ENCODE data around the gene PPOX.

DNA sequence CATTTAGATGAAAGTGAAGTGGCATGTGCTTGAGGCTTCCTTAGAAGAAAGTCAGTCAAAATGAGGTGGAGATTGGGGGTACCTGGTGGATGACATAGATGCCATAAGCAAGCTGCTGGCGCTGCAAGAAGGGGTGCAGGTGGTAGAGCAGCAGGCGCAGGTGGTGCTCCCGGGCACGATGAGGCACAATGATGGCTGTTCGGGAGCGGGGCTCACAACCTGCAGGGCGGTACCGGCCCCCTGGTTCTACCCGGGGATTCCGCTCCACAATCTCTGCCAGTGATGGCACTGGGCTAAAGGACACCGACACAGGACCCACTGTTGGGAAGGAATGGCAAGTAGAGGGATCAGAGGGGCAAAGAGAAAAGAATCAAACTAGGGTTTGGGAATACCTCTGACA lies 8.7 kb downstream of the PPOX start:
- TF ChIP-seq, protein P1, sequence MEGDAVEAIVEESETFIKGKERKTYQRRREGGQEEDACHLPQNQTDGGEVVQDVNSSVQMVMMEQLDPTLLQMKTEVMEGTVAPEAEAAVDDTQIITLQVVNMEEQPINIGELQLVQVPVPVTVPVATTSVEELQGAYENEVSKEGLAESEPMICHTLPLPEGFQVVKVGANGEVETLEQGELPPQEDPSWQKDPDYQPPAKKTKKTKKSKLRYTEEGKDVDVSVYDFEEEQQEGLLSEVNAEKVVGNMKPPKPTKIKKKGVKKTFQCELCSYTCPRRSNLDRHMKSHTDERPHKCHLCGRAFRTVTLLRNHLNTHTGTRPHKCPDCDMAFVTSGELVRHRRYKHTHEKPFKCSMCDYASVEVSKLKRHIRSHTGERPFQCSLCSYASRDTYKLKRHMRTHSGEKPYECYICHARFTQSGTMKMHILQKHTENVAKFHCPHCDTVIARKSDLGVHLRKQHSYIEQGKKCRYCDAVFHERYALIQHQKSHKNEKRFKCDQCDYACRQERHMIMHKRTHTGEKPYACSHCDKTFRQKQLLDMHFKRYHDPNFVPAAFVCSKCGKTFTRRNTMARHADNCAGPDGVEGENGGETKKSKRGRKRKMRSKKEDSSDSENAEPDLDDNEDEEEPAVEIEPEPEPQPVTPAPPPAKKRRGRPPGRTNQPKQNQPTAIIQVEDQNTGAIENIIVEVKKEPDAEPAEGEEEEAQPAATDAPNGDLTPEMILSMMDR (IDR thresholded peaks at IDR 0.05; ENCODE audit: low read depth, low read length) = no peak
- TF ChIP-seq EZH2phosphoT487 (IDR thresholded peaks at IDR 0.05; ENCODE audit: low read depth) = no peak

All from OCI-LY3 (cell line).